ENCODE measurements around the gene NRXN3.

DNA sequence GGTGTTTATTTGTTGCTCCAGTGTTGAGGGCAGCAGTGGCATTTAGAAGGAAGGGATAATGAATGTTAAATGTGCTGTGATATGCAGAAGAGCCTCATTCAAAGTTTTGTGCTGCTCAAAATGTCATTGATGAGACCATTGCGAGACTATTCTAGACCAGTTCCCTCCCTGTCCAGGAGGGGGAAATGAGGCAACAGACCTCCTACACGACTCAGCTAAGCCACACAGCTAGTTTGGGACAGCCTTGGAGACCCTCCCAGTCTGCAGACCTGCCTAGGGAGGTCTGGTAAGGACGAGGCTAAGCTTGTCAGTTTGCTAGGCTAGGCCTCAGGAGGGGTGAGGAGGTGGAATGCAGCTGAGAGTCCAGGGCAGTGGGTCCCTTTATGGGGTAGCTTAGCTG, 116.0 kb downstream of the NRXN3 start:
- TF ChIP-seq CTCF (conservative IDR thresholded peaks at IDR 0.05; ENCODE audit: low read depth in 2 of 2) (peak in 1 of 2 experiments; percentile 19; a peak in 2 of 4 replicates), EZH2 (IDR thresholded peaks at IDR 0.05; ENCODE audit: low read depth, unreplicated experiment) (no peak), CREB1 (CRISPR knock-in tag; IDR thresholded peaks at IDR 0.05; ENCODE audit: low read depth) (no peak)

All from GM23338 (cell line).